GM19328 (cell line): ENCODE data around the gene HIP1.
"Not testable (repeated sequence)": the region's sequence is repeated elsewhere in the genome, so short reads cannot be mapped to it uniquely, and the experiment has no call there.

Experiments
- ATAC-seq: cut with Tn5 transposase; IDR thresholded peaks from one replicate; pipeline ENCODE4 v1.9.1; 2021; ENCODE audit warnings: mild to moderate bottlenecking, moderate library complexity; ENCODE audit not compliant: unreplicated experiment

The HIP1 gene

DNA sequence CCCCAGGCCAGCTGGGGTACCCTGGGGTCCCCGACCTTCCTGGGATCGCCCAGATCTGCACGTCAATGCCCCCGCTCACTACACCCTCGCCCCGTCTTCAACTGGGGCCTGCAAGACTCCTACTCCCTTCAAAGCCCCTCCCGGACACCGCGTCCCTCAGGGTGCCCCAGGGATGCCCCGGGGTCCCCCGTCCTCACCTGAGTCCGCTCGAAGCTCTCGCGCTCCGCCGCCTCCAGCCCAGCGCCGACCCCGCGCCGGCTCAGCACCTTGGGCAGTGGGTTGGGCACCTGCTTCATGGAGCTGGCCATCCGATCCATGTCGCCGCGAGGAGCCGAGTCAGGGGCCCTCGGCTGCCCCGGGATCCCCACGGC, at the start of gene HIP1:
TSS of gene HIP1 (minus strand) at position 338 of the 371 bp plus-strand sequence. CDS start at position 317, 21 bp downstream.
- ATAC-seq, result no peak

DNA sequence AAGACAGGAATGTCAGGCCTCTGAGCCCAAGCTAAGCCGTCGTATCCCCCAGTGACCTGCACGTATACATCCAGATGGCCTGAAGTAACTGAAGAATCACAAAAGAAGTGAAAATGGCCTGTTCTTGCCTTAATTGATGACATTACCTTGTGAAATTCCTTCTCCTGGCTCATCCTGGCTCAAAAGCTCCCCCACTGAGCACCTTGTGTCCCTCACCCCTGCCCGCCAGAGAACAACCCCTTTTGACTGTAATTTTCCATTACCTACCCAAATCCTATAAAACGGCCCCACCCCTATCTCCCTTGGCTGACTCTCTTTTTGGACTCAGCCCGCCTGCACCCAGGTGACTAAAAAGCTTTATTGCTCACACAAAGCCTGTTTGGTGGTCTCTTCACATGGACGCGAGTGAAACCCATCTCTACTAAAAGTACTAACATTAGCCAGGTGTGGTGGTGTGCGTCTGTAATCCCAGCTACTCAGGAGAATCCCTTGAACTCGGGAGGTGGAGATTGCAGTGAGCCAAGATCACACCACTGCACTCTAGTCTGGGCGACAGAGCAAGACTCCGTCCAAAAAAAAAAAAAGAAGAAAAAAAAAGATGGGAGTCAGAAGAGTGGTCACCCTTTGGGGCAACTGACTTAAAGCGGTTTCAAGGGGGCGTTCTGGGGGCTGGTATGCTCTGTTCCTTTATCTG, 49.6 kb upstream of the HIP1 start:
- not testable (repeated sequence) for ATAC-seq

DNA sequence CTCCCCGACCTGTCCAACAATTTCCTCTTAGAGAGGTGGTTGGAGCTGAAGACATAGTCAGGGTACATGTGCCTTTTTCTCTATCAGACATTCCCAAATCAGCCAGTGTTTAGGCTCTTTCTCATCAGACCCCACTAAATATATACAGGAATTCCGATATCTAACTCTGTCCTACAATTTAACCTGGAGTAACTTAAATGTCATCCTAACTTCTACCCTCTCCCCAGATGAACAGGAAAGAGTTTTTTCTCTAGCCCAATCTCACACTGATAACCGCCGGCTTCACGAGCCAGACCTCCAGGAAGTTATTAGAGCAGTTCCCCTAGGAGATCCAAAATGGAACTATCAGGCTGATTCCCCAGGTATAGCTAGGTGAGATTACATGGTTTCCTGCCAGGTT, 44.3 kb upstream of the HIP1 start:
- not testable (repeated sequence) for ATAC-seq

DNA sequence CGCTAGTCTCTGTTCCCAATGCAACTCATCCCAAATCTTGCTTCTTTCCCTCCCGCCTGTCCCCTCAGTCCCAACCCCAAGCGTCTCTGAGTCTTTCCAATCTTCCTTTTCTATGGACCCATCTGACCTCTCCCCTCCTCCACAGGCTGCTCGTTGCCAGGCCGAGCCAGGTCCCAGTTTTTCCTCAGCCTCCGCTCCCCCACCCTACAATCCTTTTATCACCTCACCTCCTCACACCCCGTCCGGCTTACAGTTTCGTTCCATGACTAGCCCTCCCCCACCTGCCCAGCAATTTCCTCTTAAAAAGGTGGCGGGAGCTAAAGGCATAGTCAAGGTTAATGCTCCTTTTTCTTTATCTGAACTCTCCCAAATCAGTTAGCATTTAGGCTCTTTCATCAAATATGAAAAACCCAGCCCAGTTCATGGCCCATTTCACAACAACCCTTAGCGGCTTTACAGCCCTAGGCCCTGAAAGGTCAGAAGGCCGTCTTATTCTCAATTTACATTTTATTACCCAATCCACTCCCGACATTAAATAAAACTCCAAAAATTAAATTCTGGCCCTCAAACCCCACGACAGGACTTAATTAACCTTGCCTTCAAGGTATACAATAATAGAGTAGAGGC, 42.0 kb upstream of the HIP1 start:
- ATAC-seq, result not testable (repeated sequence)

DNA sequence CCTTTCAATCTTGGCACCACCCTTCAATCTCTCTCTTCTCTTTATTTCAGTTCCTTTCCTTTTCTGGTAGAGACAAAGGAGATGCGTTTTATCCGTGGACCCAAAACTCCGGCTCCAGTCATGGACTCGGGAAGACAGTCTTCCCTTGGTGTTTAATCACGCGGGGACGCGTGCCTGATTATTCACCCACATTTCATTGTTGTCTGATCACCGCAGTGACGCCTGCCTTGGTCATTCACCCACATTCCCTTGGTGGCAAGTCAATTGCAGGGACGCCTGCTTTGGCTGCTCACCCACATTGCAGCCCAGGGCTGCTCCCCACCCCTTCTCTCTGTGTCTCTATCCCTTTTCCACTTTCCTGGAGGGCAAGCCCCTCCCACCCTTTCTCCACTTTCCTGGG, 40.8 kb upstream of the HIP1 start:
- not testable (repeated sequence) for ATAC-seq

DNA sequence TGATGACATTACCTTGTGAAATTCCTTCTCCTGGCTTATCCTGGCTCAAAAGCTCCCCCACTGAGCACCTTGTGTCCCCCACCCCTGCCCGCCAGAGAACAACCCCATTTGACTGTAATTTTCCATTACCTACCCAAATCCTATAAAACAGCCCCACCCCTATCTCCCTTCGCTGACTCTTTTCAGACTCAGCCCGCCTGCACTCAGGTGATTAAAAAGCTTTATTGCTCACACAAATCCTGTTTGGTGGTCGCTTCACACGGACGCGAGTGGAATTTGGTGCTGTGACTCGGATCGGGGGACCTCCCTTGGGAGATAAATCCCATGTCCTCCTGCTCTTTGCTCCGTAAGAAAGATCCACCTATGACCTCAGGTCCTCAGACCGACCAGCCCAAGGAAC, 40.3 kb upstream of the HIP1 start:
- not testable (repeated sequence) for ATAC-seq

DNA sequence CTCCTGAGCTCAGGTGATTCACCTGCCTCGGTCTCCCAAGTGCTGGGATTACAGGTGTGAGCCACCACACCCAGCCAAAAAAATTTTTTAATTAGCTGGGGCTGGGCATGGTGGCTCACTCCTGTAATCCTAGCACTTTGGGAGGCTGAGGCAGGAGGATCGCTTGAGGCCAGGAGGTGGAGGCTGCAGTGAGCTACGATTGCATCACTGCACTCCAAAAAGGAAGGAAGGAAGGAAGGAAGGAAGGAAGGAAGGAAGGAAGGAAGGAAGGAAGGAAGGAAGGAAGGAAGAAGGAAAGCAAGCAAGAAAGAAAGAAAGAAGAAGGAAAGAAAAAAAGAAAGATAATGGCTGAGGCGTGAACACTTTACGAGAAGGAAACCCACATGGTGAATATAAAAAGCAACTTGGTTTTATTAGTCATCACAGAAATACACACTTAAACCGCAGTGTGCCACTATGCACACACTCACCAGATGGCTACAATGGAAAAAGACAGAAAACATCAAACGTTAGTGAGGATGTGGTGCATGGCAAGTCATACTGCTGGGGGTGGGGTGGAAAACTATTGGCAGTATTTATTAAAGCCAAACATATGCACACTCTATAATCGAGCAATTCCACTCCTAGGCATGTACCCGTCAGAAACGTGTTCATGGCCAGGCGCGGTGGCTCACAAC, 37.7 kb upstream of the HIP1 start:
- no peak for ATAC-seq

DNA sequence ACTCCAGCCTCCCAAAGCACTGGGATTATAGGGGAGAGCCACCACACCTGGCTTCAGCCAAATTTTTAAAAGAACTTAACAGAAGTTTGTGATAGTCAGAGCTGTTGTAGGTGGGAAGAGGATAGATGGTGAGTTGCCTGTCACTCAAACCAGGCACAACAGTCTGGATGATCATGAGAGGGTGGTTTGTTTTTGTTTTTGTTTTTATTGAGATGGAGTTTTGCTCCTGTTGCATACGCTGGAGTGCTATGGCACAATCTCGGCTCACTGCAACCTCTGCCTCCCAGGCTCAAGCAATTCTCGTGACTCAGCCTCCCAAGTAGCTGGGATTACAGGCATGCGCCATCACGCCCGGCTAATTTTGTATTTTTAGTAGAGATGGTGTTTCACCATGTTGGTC, 35.2 kb upstream of the HIP1 start:
- ATAC-seq, result not testable (repeated sequence)

DNA sequence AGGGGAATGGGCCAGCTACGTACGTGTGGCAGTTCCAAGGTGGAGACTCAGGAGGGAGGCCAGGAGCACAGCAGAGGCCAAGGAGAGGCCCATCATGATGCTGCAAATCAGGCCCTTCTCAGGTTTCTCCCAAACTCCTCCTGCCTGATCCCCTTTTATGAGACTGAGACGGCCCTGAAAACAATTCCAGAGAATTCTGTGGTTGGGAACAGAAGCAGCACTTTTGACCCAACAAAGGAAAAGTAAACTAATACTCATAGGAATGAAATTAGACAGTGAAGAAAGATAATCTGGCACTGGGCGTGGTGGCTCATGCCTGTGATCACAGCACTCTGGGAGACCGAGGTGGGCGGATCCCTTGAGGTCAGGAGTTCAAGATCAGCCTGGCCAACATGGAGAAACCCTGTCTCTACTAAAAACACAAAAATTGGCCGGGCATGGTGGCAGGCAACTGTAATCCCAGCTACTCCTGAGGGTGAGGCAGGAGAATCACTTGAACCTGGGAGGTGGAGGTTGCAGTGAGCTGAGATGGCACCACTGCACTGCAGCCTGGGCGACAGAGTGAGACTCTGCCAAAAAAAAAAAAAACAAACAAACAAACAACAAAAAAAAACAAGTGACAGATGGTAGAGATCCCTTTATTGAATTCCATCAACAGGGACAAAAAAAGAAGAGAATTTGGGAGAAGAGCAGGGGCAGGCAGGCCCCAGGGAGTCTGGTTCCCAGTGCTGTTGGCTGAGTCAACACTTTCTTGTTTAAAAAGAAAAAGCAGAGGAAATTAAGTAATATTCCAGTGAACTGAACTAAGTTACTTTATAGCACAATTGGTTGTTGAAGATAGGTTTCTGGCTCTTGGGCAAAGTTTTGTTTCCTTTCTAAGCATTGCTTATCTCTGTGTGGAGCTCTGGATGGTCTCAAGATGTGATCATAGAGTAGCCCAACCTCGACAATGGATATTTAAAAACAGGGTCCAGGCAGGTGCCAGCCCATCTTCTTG, 33.6 kb upstream of the HIP1 start, which contains the start of gene CCL26:
TSS of gene CCL26 (minus strand) at position 131 of the 997 bp plus-strand sequence. CDS start at position 96, 35 bp downstream.
- no peak for ATAC-seq

DNA sequence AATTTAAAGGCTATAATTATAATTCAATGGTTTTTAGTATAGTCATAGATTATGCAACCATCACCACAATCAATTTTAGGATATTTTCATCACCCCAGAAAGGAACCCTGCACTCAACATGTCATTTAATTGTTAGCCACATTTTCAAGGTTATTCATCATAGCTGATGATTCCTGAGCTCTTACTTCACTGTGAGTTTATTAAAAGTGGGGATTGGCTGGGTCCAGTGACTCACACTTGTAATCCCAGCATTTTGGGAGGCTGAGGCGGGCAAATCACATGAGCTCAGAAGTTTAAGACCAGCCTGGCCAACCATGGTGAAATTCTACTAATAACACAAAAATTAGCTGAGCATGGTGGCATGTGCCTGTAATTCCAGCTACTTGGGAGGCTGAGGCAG, 32.5 kb upstream of the HIP1 start:
- no peak for ATAC-seq

DNA sequence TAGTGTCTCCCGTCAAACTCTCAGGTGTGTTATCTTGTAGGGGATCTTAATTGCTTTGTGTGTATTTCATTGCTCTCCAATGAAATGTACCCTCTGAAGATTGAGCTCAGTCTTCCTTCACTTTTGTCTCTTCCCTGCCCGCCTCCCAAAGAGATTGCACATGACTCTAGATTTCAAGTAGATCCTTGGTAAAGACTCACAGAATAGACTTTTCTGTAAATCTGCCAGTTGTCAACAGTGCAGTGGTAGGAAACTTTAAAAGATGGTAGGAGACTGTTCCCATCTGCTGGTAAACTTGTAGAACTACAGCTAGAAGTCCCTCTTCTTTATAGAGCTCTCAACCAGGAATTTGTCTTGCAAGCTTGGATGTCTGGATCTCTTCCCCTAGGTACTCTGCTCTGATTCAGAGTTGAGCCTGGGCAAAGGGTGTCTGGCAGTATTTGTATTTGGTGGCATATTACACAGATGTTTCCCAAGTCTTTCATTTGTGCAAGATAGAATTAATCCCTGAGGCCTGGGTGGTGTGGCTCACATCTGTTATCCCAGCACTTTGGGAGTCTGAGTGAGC, 23.7 kb upstream of the HIP1 start:
- ATAC-seq, result no peak

DNA sequence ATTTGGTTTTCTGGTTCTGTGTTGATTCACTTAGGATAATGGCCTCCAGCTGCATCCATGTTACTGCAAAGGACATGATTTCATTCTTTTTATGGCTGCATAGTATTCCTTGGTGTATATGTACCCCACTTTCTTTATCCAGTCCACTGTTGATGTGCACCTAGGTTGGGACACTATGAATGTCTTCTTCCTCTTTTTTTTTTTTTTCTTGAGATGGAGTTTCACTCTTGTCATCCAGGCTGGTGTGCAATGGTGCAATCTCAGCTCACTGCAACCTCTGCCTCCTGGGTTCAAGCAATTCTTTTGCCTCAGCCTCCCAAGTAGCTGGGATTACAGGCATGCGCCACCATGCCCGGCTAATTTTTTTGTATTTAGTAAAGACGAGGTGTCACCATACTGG, 23.1 kb upstream of the HIP1 start:
- ATAC-seq, result not testable (repeated sequence)

DNA sequence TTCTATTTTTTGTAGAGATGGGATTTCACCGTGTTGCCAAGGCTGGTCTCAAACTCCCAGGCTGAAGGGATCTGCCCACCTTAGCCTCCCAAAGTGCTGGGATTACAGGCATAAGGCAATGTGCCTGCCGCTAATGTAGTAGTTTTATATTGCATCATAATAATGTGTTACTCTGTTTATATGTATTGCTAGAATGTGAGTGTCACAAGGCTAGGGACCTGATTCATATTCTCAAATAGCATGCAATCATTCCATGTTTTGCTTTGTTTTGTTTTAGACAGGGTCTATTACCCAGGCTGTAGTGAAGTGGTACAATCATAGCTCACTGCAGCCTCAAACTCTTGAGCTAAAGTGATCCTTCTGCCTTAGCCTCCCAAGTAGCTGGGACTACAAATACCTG, 19.8 kb upstream of the HIP1 start:
- no peak for ATAC-seq

DNA sequence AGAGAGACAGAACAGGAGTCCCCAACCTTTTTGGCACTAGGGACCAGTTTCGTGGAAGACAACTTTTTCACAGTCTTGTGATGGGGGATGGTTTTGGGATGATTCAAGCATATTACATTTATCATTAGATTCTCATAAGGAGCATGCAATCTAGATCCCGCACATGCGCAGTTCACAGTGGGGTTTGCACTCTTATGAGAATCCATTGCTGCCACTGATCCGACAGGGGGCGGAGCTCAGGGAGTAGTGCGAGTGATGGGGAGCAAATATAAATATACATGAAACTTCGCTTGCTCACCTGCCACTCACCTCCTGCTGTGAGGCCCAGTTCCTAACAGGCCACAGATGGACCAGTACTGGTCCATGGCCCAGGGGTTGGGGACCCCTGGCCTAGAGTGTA, 19.1 kb upstream of the HIP1 start:
- no peak for ATAC-seq

DNA sequence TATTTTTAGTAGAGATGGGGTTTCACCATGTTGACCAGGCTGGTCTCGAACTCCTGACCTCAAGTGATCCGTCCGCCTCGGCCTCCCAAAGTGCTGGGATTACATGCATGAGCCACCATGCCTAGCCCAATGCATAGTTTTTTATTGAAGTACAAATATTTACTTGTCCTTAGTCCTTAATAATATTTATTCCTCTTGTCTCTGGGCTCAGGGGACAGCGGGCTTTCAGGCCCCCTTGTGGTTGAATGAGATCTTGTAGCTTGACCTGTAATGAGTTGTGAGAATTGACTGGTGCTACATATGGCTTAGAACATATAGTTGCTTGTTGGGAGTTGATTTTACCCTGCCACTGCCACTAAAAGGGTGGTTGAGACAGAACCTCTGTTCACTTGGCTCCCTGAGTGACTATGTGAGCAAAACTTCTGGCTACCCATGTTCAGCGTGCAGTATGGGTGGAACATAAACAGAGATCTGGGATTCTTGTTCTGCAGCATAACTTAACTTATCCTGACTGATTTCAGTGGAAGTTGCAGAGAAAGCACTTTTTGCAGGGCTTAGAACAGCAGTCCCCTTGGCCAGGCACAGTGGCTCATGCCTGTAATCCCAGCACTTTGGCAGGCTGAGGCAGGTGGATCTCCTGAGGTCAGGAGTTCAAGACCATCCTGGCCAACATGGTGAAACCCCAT, 18.4 kb upstream of the HIP1 start:
- no peak for ATAC-seq

DNA sequence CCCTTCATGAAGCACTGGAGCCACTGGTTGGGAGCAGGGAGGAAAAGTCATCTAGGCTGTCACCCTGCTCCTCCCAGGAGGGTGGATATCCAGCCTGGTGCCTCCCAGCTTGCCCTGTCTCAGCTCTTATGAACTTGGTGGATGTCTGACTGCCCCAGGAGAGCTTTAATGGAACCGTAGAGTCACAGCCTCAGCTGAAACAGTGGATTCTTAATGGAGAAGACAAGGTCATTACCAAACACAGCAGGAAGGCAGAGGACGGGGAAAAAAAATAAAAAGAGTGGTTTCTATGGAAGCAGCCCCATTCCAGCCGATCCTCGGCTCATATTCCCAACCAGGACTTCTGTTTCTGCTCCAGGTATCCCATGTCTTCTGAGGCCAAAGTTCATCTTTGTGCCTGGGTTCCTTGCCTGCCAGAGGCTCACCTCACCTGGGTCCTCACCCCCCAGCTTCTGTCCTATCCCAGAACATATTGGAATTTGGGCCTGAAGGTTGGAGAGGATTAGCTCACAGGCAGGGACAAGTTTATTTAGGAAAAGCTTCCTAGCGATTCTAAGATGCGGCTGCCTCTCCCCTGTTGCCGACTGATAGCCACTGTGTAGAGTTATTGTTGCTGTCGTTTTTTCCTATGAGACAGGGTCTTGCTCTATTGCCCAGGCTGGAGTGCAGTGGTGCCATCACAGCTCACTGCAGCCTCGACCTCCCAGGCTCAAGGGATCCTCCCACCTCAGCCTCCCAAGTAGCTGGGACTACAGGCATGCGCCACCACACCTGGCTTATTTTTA, 17.7 kb upstream of the HIP1 start:
- no peak for ATAC-seq

DNA sequence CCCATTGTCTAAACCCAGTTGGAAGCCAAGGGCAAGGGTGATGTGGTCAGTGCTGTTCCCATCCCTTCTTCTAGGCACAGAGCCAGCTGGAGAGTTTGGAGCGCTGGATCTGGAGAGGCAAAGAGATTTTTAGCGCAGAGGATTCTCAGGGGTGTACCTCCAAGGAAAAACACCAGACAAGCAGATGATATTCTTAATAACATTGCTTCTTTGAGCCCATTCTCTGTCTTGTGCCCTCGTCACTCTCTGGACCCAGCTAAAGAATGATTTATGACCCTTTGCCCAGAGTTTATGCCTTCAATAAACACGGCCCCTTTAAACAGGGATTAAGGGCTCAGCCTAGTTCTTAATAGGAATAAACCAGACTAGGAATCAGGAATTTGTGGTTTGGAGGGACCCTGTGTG, 4.7 kb upstream of the HIP1 start:
- no peak for ATAC-seq

DNA sequence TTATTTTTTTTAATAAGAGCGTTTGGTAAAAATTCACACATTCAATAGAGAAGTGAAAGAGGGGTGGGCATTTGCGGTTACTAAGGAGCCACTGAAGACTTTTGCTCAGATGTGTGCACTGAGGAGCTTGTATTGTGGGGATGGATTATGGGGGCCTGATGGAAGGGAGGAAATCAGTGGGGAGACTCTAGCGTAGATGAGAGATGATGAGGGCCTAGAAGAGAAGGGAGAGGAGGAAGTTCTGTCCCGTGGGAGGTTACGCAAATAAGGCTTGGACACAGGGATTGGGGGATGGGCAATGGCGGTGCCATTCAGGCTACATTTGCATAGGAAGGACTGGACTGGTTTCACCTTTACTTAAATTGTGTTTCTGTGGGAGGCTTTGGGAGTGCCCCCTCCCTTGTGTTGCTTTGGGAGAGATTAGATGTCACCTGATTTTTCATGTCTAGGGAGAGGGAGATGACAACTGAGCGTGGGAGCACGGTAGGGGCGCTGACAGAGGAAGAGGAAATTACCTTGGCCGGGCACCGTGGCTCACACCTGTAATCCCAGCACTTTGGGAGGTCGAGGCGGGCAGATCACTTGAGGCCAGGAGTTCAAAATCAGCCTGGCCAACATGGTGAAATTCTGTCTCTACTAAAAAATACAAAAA, 2.2 kb upstream of the HIP1 start:
- ATAC-seq, result no peak
